Measurements from ENCODE around the gene ATF6. TPM values are rescaled to one million over a fixed set of nuclear protein-coding genes. Genes with fewer than 3 reads are reported as not detected.

Gene ATF6
- total RNA-seq, 1 experiment from 2014 or later = 56.3 TPM

- DNase-seq (ENCODE audit: unreplicated experiment) = peak; percentile 92
- H3K4me3 Mint-ChIP-seq (ENCODE audit: unreplicated experiment) = no peak overlapping the region
- H3K9me3 Mint-ChIP-seq (ENCODE audit: unreplicated experiment) = no peaks in the 10 kb centered on the region
- H3K4me1 Mint-ChIP-seq (ENCODE audit: insufficient read depth, unreplicated experiment) = peaks cover 41% of the 10 kb centered on the region
- H3K27ac Mint-ChIP-seq (ENCODE audit: low read depth, unreplicated experiment) = peak overlapping the region; percentile 65
- TF ChIP-seq CTCF (IDR thresholded peaks at IDR 0.05; ENCODE audit: unreplicated experiment) = no peak
- H3K36me3 Mint-ChIP-seq (ENCODE audit: insufficient read depth, unreplicated experiment) = no peaks in the 10 kb centered on the region
- no TSS peak for BruUV-seq (replicated peaks)
- H3K27me3 Mint-ChIP-seq (ENCODE audit: insufficient read depth, unreplicated experiment) = no peaks in the 10 kb centered on the region
- ChIA-PET CTCF (interaction anchor here (0.6 to 8.6 kb wide), 4 partner anchors 9 to 1439 kb away, joined by 3 to 121 read pairs (median 4); no protein-coding TSS in a partner anchor), POLR2A (interaction anchor here (0.6 to 5.9 kb wide), 4 partner anchors 10 to 612 kb away, joined by 3 to 119 read pairs (median 3); partner anchors contain the start of gene SDHC)
- intact Hi-C loops (cut with micrococcal nuclease) = loop anchor here (10.0 kb wide), 1 partner anchor 505 kb away; the partner anchor contains the start of genes APOA2 and TOMM40L
Observed at GRCh38 chr1:161730050-161730564, 36.0 kb upstream of the ATF6 start.

GRCh38 chr1:161731241-161731640 is 34.9 kb upstream of the ATF6 start:
- intact Hi-C loops (cut with micrococcal nuclease) = loop anchor here (10.0 kb wide), 1 partner anchor 506 kb away; the partner anchor contains the start of genes APOA2 and TOMM40L
- Mint-ChIP-seq H3K36me3 (ENCODE audit: insufficient read depth, unreplicated experiment) (no peaks in the 10 kb centered on the region), H3K27ac (ENCODE audit: low read depth, unreplicated experiment) (no peak overlapping the region), H3K4me3 (ENCODE audit: unreplicated experiment) (no peak overlapping the region), H3K27me3 (ENCODE audit: insufficient read depth, unreplicated experiment) (no peaks in the 10 kb centered on the region), H3K9me3 (ENCODE audit: unreplicated experiment) (no peaks in the 10 kb centered on the region), H3K4me1 (ENCODE audit: insufficient read depth, unreplicated experiment) (peaks cover 43% of the 10 kb centered on the region)
- BruUV-seq (replicated peaks) = no TSS peak
- CTCF ChIA-PET = interaction anchor here (1.2 to 8.6 kb wide), 2 partner anchors 8 to 83 kb away, joined by 3 to 121 read pairs; no protein-coding TSS in a partner anchor
- TF ChIP-seq CTCF (IDR thresholded peaks at IDR 0.05; ENCODE audit: unreplicated experiment) = no peak
- DNase-seq (ENCODE audit: unreplicated experiment) = no peak
- POLR2A ChIA-PET = interaction anchor here (0.8 kb wide), 1 partner anchor 27 kb away, joined by 4 read pairs; no protein-coding TSS in a partner anchor

- TF ChIP-seq CTCF (IDR thresholded peaks at IDR 0.05; ENCODE audit: unreplicated experiment) = no peak
- Mint-ChIP-seq H3K27ac (ENCODE audit: low read depth, unreplicated experiment) (no peak overlapping the region), H3K4me1 (ENCODE audit: insufficient read depth, unreplicated experiment) (peaks cover 51% of the 10 kb centered on the region), H3K36me3 (ENCODE audit: insufficient read depth, unreplicated experiment) (no peaks in the 10 kb centered on the region), H3K4me3 (ENCODE audit: unreplicated experiment) (no peak overlapping the region), H3K27me3 (ENCODE audit: insufficient read depth, unreplicated experiment) (no peaks in the 10 kb centered on the region), H3K9me3 (ENCODE audit: unreplicated experiment) (no peaks in the 10 kb centered on the region)
- POLR2A ChIA-PET = interaction anchor here (0.6 to 7.8 kb wide), 7 partner anchors 17 to 486 kb away, joined by 3 to 59 read pairs (median 4); partner anchors contain the start of genes DUSP12 and FCRLA
- CTCF ChIA-PET = interaction anchor here (0.6 to 8.6 kb wide), 7 partner anchors 7 to 1428 kb away, joined by 3 to 121 read pairs (median 4); partner anchors contain the start of genes DUSP12 and FCRLA
- no TSS peak for BruUV-seq (replicated peaks)
- DNase-seq (ENCODE audit: unreplicated experiment) = no peak
- intact Hi-C loops (cut with micrococcal nuclease) = loop anchor here (10.0 kb wide), 1 partner anchor 507 kb away; the partner anchor contains the start of genes APOA2 and TOMM40L
Observed at GRCh38 chr1:161731981-161732718, 34.0 kb upstream of the ATF6 start.

- H3K36me3 Mint-ChIP-seq (ENCODE audit: insufficient read depth, unreplicated experiment) = no peaks in the 10 kb centered on the region
- no peaks in the 10 kb centered on the region for H3K27me3 Mint-ChIP-seq (ENCODE audit: insufficient read depth, unreplicated experiment)
- H3K4me3 Mint-ChIP-seq (ENCODE audit: unreplicated experiment) = no peak overlapping the region
- peak; percentile 90 for DNase-seq (ENCODE audit: unreplicated experiment)
- TF ChIP-seq CTCF (IDR thresholded peaks at IDR 0.05; ENCODE audit: unreplicated experiment) = no peak
- intact Hi-C loops (cut with micrococcal nuclease) = loop anchor here (10.0 kb wide), 1 partner anchor 509 kb away; the partner anchor contains the start of genes APOA2 and TOMM40L
- H3K27ac Mint-ChIP-seq (ENCODE audit: low read depth, unreplicated experiment) = peak overlapping the region; percentile 66
- H3K4me1 Mint-ChIP-seq (ENCODE audit: insufficient read depth, unreplicated experiment) = peaks cover 44% of the 10 kb centered on the region
- BruUV-seq (replicated peaks) = no TSS peak
- no peaks in the 10 kb centered on the region for H3K9me3 Mint-ChIP-seq (ENCODE audit: unreplicated experiment)
- POLR2A ChIA-PET = interaction anchor here (0.6 to 7.8 kb wide), 7 partner anchors 9 to 193 kb away, joined by 3 to 59 read pairs (median 5); partner anchors contain the start of genes DUSP12 and FCRLA
- CTCF ChIA-PET = interaction anchor here (0.6 to 8.6 kb wide), 9 partner anchors 6 to 648 kb away, joined by 3 to 121 read pairs (median 3); partner anchors contain the start of genes C1orf226 and DUSP12
Observed at GRCh38 chr1:161733526-161733925, 32.6 kb upstream of the ATF6 start.
